Gastroesophageal sphincter (tissue), 4 donors: ENCODE results near the gene CTAG1A. TPM values are rescaled to one million over a fixed set of nuclear protein-coding genes. Genes with fewer than 3 reads are reported as not detected.
A peak's percentile ranks its signal among the peaks of the same experiment; 100 is the strongest.
"Not testable (repeated sequence)": the region's sequence is repeated elsewhere in the genome, so short reads cannot be mapped to it uniquely, and the experiment has no call there.

Experiments
- ATAC-seq: fragments of 150-250 bp; one replicate; pipeline ENCODE4 v1.9.1; 2016; ENCODE audit warnings: mild to moderate bottlenecking, moderate library complexity
- H3K27ac ChIP-seq, 4 donors: fragments of 200-600 bp; sonication (generic) in 3 of 4; 1 replicate in 3 of 4; 2 replicates in 1 of 4; pipeline ENCODE4 v1.5.1; 2016 to 2019
- H3K27me3 ChIP-seq: fragments of 200-600 bp; sonication (generic); one replicate; pipeline ENCODE4 v1.5.1; 2019
- H3K36me3 ChIP-seq, 2 donors: fragments of 200-600 bp; sonication (generic); one replicate each; pipeline ENCODE4 v1.5.1; 2019; ENCODE audit warnings: control low read depth in 1 of 2
- H3K4me1 ChIP-seq, 3 donors: fragments of 200-600 bp; sonication (generic); 1 replicate in 2 of 3; 2 replicates in 1 of 3; pipeline ENCODE4 v1.5.1; 2016 to 2019; ENCODE audit warnings: control low read depth in 2 of 3
- H3K4me3 ChIP-seq, 2 donors: fragments of 200-600 bp; sonication (generic); one replicate each; pipeline ENCODE4 v1.5.1; 2019; ENCODE audit warnings: mild to moderate bottlenecking in 1 of 2, moderate library complexity in 1 of 2
- H3K9me3 ChIP-seq, 3 donors: fragments of 200-600 bp; sonication (generic); one replicate each; pipeline ENCODE4 v1.5.1; 2017 to 2019; ENCODE audit warnings: control low read depth in 2 of 3
- EP300 ChIP-seq: sonication (generic); formaldehyde crosslinking; IDR thresholded peaks from one replicate; pipeline ENCODE4 v1.6.1; 2017; ENCODE audit warnings: antibody characterized with exemption, mild to moderate bottlenecking
- POLR2A ChIP-seq, 2 donors: fragments of 450-650 bp; IDR thresholded peaks; one replicate each; pipeline ENCODE4 v1.6.1; 2017; ENCODE audit warnings: antibody characterized with exemption in 2 of 2, mild to moderate bottlenecking in 2 of 2, moderate library complexity in 1 of 2
- POLR2AphosphoS5 ChIP-seq: sonication (generic); formaldehyde crosslinking; IDR thresholded peaks from one replicate; pipeline ENCODE4 v1.6.1; 2017; ENCODE audit warnings: antibody characterized with exemption
- WGBS, 2 donors: methylation state at CpG; one replicate each; pipeline ENCODE4 v1.1.5; 2018; ENCODE audit warnings: low coverage in 1 of 2; 5-methylcytosine and 5-hydroxymethylcytosine counted together
- total RNA-seq, 4 donors: library from RNA; depleted of rRNA; stranded (reverse); fragments of >200 nt; gene quantifications; one replicate each; pipeline ENCODE4 v1.1.0, GENCODE V29; 2016
- TF ChIP-seq, protein P1 (sequence below), 4 experiments: fragments of 200-600 bp in 2 of 4; fragments of 450-650 bp in 2 of 4; sonication (generic) in 1 of 4; IDR thresholded peaks; one replicate each; pipeline ENCODE4 v1.5.1; 2017 to 2019; ENCODE audit warnings: antibody characterized with exemption in 4 of 4, mild to moderate bottlenecking in 2 of 4, moderate library complexity in 2 of 4

Gene CTAG1A
- total RNA-seq, 4 donors from 2014 or later, result not detected

DNA sequence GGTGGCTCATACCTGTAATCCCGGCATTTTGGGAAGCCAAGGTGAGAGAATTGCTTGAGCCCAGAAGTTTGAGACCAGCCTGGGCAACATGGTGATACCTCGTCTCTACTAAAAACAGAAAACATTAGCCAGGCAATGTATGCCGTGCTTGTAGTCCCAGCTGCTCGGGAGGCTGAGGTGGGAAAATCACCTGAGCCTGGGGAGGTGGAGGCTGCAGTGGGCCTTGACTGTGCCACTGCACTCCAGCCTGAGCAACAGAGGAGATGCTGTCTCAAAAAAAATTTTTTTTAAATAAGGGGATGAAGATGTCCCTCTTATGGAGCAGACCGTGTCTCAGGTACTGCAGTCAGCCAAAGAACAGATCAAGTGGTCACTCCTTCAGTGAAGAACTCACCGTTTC is 20.6 kb downstream of the CTAG1A start:
- H3K27me3 ChIP-seq, result no peaks in the 10 kb centered on the region
- TF ChIP-seq POLR2AphosphoS5 (no peak), POLR2A (IDR thresholded peaks at IDR 0.05) (no peak), EP300 (no peak)
- TF ChIP-seq, protein P1, sequence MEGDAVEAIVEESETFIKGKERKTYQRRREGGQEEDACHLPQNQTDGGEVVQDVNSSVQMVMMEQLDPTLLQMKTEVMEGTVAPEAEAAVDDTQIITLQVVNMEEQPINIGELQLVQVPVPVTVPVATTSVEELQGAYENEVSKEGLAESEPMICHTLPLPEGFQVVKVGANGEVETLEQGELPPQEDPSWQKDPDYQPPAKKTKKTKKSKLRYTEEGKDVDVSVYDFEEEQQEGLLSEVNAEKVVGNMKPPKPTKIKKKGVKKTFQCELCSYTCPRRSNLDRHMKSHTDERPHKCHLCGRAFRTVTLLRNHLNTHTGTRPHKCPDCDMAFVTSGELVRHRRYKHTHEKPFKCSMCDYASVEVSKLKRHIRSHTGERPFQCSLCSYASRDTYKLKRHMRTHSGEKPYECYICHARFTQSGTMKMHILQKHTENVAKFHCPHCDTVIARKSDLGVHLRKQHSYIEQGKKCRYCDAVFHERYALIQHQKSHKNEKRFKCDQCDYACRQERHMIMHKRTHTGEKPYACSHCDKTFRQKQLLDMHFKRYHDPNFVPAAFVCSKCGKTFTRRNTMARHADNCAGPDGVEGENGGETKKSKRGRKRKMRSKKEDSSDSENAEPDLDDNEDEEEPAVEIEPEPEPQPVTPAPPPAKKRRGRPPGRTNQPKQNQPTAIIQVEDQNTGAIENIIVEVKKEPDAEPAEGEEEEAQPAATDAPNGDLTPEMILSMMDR (IDR thresholded peaks at IDR 0.05), result no peak
- 72 to 73% methylated on average over 3 to 4 of the region's 6 CpGs for whole genome bisulfite sequencing, 2 donors
- no peak for ATAC-seq
- no peak overlapping the region for H3K4me3 ChIP-seq
- no peaks in the 10 kb centered on the region for H3K36me3 ChIP-seq
- peaks cover 0 to 10% (median 0%) of the 10 kb centered on the region in 3 donors for H3K4me1 ChIP-seq
- no peaks in the 10 kb centered on the region for H3K9me3 ChIP-seq
- no peak overlapping the region for H3K27ac ChIP-seq

DNA sequence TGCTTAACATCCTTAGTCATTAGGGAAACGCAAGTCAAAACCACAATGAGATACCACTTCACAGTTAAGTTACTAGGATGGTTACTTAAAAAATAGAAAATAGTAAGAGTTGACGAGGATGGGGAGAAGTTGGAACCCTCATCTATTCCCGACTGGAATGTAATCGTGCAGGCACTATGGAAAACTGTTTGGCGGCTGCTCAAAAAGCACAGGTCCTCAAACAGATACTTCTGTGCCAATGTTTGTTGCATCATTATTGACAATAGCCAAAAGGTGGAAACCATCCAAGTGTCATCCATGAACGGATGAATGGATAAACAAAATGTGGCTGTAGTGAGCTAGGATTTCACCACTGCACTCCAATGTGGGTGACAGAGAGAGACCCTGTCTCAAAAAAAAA is 22.4 kb downstream of the CTAG1A start:
- Histone ChIP-seq H3K36me3 (no peaks in the 10 kb centered on the region), H3K27me3 (no peaks in the 10 kb centered on the region), H3K9me3 (no peaks in the 10 kb centered on the region), H3K27ac (no peak overlapping the region), H3K4me3 (no peak overlapping the region), H3K4me1 (peaks cover 0 to 10% (median 0%) of the 10 kb centered on the region in 3 donors)
- WGBS, 2 donors, result 61 to 70% methylated on average over 2 to 6 of the region's 6 CpGs
- TF ChIP-seq POLR2A (IDR thresholded peaks at IDR 0.05) (no peak), EP300 (no peak), POLR2AphosphoS5 (no peak)
- TF ChIP-seq, protein P1 (IDR thresholded peaks at IDR 0.05), result no peak
- ATAC-seq, result no peak

DNA sequence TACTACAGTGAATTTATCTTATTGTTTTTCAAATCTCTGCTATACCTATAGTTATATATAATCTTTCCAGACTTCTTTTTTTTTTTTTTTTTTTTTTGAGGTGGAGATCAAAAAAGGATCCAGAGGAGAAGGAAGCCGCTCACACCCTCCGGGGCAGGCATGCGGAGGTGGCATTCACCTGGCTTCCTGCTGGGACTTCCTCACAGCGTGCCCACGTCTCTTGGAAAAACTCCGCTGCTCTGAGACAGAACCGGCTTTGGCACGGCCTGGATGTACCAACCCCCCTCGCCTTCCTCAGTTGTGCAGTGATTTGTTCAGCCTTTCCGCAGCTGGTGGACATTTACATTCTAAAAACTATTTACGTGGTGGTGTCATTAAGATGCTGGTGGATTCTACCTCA is 23.0 kb downstream of the CTAG1A start:
- WGBS, 2 donors, result no CpG with 5 or more reads among the region's 11 CpGs
- H3K9me3 ChIP-seq, H3K27me3 ChIP-seq, ATAC-seq, H3K36me3 ChIP-seq, H3K4me3 ChIP-seq, H3K27ac ChIP-seq: not testable (repeated sequence)
- H3K4me1 ChIP-seq, result peaks cover 0 to 10% (median 0%) of the 10 kb centered on the region in 3 donors

- not testable (repeated sequence) for H3K4me1 ChIP-seq, H3K9me3 ChIP-seq, H3K27me3 ChIP-seq, H3K4me3 ChIP-seq, H3K36me3 ChIP-seq, H3K27ac ChIP-seq, ATAC-seq
- WGBS, 2 donors, result 69 to 89% methylated on average over 5 to 7 of the region's 12 CpGs
Measured at GRCh38 chrX:154608823-154609222, 23.9 kb downstream of the CTAG1A start.

DNA sequence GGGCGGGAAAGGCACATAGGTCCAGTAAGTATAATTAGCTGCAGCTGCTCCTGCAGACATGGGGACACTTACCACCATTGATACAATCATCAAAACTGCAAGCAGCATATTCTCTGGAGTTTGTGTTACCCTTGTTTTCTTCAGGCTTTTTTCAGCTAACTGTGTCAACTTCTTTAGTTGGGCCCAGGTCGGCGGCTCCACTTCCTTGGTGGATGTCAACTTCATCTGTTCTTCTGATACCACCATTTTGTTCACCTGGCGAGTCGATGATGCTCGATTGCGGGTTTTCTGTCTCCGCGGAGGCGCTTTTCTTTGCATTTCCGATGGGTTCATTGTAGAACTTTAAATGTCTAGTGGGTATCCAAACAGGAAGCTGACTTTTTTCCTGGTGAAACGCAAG is 26.2 kb downstream of the CTAG1A start:
- 89 to 95% methylated on average over 4 to 12 of the region's 12 CpGs for whole genome bisulfite sequencing, 2 donors
- H3K36me3 ChIP-seq, H3K27ac ChIP-seq, H3K4me1 ChIP-seq, H3K9me3 ChIP-seq, H3K4me3 ChIP-seq, ATAC-seq, H3K27me3 ChIP-seq: not testable (repeated sequence)

DNA sequence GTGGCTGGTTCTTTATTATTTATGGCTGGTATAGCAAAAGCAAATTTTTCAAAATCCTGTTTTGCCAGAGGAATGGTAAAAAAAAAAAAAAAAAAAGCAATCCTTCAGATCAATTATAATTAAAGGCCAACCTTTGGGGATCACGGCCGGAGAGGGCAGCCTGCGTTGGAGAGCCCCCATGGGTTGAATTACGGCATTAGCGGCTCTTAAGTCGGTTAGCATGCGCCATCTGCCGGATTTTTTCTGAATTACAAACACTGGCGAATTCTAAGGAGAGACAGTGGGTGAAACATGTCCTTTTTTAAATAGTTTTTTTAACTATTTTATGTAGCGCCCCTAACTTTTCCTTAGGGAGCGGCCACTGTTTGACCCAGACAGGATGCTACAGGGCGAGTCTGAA is 28.7 kb downstream of the CTAG1A start:
- H3K27me3 ChIP-seq, H3K27ac ChIP-seq, ATAC-seq, H3K9me3 ChIP-seq, H3K4me1 ChIP-seq, H3K36me3 ChIP-seq, H3K4me3 ChIP-seq: not testable (repeated sequence)
- WGBS, 2 donors, result no CpG with 5 or more reads among the region's 12 CpGs

DNA sequence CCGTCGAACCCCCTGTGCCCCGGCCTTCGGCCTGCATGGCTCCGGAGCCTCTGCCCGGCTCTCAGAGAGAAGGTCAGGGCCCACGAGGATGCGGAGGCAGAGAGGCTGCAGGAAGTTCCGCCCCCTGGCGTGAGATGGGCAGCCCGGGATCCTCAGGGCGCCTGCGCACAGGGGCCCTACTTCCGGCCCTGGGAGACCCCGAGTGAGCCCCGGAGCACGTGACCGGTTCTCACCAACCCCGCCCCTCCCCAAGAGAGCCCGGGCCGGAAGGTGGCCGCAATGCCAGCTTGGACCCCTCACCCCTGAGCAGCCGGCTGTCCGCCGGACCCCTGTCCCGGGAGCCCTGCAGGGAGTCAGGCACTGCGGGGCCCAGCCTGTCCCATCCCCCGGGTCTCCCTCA is 34.2 kb downstream of the CTAG1A start, which contains the start of gene CTAG1B:
Gene CTAG1B (minus strand): TSS at position 101 of the 400 bp plus-strand sequence. CDS start 64 bp downstream, at position 37.
- ATAC-seq, result not testable (repeated sequence)

DNA sequence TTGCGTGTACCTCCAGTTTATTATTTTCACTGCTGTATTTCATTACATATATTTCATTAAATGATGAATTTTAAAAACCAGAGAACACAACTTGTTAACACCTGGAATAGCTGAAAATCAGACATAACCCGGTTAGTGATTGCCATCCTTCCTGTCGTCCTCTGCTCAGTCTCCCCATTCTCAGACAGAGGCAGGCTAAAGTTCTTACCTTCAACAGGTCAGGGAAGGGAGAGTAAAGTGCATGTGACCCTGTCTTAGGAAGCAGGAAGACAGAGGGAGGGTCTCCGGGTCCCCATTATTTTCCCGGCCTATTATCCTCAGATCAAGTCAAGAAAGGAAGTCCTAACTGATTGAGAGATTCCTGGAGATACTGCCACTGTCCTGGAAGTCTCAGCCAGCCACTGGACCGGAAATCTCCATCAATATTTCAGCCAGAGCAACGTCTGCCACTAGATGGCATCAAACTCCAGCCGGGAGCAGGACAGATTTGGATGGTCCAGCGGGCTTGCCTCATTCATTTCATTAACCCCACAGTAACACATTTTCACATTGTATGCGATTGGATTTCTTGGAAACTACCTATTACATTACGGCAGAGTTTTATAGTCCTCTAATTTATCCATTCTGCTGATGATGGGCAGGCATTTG is 36.0 kb downstream of the CTAG1A start:
- not testable (repeated sequence) for H3K4me3 ChIP-seq, H3K36me3 ChIP-seq, H3K9me3 ChIP-seq, H3K4me1 ChIP-seq, H3K27ac ChIP-seq, H3K27me3 ChIP-seq
- ATAC-seq, result peak; percentile 54
- WGBS, 2 donors, result no CpG with 5 or more reads among the region's 11 CpGs

More for the DNA sequence above, 34.2 kb downstream of the CTAG1A start, which contains the start of gene CTAG1B:
- H3K36me3 ChIP-seq, H3K27ac ChIP-seq, H3K4me3 ChIP-seq, H3K4me1 ChIP-seq, H3K27me3 ChIP-seq, H3K9me3 ChIP-seq: not testable (repeated sequence)
- no CpG with 5 or more reads among the region's 28 CpGs for WGBS, 2 donors

- not testable (repeated sequence) for H3K27me3 ChIP-seq, H3K4me1 ChIP-seq, H3K27ac ChIP-seq, H3K4me3 ChIP-seq, H3K36me3 ChIP-seq, H3K9me3 ChIP-seq
- peak; percentile 40 for ATAC-seq
- no CpG with 5 or more reads among the region's 5 CpGs for WGBS, 2 donors
Measured at GRCh38 chrX:154628960-154629359, 44.0 kb downstream of the CTAG1A start.

DNA sequence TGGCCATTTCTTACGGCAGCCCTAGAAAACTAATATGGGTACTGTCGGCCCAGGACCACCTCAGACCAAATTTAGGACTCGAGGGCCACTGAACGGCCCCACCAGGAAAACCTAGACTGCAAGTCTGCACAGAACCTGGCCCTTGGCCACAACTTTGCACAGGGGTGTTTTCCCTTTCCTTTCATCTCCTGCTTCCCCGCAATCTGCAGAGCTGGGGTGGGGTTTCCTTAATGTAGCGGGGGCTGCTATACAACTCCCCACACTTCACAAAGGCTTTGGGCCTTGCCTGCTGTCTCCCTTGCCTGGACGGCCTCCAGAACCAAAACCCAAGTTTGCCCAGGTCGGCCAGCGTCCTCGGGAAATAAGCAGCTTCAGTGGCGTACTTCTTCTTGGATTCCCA is 46.0 kb downstream of the CTAG1A start:
- H3K27me3 ChIP-seq, H3K4me1 ChIP-seq, H3K4me3 ChIP-seq, ATAC-seq, H3K9me3 ChIP-seq, H3K36me3 ChIP-seq, H3K27ac ChIP-seq: not testable (repeated sequence)
- no CpG with 5 or more reads among the region's 11 CpGs for WGBS, 2 donors

- H3K27me3 ChIP-seq, H3K4me3 ChIP-seq, H3K9me3 ChIP-seq, H3K36me3 ChIP-seq, H3K4me1 ChIP-seq, H3K27ac ChIP-seq, ATAC-seq: not testable (repeated sequence)
- no CpG with 5 or more reads among the region's 11 CpGs for WGBS, 2 donors
Measured at GRCh38 chrX:154633661-154634060, 48.7 kb downstream of the CTAG1A start.
